GM19372 (cell line): Measurements from ENCODE around the gene NSUN2.
"Not testable (repeated sequence)": the region's sequence is repeated elsewhere in the genome, so short reads cannot be mapped to it uniquely, and the experiment has no call there.

Source experiments
- ATAC-seq: cut with Tn5 transposase; IDR thresholded peaks from one replicate; pipeline ENCODE4 v1.9.1; 2021; ENCODE audit warnings: mild to moderate bottlenecking, low read depth, moderate library complexity; ENCODE audit not compliant: unreplicated experiment

Gene NSUN2

DNA sequence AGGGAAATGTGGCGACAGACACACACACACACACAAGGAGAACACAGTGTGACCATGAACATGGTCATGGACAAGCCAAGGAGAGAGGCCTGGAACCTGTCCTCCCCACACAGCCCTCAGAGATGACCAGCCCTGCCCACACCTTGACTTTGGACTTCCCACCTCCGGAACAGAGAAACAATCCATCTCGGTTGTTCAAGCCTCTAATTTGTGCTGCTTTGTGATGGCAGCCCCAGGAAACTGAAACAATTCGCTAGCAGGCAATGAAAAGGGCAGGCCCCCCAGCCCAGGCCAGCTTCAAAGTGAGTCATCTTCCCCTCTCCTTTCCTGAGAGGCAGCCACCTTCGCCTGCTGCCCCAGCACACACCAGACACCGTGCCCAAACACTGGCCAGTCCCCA lies 47.7 kb downstream of the NSUN2 start:
- no peak for ATAC-seq

DNA sequence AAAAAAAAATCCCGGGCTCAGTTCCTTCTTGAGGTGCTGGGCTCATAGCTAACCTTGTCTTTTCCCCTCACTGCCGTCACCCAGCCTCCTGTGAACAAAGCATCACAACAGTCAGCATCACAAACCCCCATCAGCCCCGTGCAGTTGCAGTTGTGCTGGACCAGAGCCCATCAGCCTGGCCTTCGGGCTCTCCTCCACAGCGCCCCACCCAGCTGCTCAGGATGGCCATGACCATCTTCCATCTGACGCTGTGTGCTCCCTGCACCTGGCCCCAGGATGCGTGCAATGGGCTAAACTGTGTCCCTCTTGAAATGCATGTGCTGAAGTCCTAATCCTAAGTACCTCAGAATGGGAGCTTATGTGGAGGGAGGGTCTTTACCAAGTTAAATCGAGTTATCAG lies 48.1 kb downstream of the NSUN2 start:
- ATAC-seq = no peak

DNA sequence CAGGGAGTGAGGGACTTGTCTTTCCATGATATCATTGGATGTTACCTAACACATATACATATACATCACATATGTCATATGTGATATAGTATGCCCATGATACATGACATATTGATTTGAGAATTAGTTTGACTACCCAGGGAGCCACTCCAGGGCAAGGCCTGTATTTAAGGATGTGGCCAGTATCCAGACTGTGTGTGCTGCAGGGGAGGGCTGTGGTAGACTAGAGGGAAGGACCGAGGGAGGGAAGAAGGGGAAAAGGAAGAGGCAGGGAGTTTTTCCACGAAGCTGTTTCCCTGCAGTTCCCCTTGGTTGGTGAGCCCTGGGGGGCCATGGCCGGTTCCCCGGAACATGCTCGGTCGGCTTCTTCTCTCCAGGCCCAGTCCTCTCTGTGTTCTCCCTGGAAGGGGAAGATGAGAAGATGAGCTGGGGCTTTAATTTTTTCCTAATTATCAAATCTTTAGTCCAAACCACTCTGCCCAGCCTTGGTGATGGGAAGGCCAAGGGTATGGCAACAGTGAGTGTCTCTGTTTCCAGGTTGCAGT lies 48.7 kb downstream of the NSUN2 start:
- ATAC-seq = no peak

DNA sequence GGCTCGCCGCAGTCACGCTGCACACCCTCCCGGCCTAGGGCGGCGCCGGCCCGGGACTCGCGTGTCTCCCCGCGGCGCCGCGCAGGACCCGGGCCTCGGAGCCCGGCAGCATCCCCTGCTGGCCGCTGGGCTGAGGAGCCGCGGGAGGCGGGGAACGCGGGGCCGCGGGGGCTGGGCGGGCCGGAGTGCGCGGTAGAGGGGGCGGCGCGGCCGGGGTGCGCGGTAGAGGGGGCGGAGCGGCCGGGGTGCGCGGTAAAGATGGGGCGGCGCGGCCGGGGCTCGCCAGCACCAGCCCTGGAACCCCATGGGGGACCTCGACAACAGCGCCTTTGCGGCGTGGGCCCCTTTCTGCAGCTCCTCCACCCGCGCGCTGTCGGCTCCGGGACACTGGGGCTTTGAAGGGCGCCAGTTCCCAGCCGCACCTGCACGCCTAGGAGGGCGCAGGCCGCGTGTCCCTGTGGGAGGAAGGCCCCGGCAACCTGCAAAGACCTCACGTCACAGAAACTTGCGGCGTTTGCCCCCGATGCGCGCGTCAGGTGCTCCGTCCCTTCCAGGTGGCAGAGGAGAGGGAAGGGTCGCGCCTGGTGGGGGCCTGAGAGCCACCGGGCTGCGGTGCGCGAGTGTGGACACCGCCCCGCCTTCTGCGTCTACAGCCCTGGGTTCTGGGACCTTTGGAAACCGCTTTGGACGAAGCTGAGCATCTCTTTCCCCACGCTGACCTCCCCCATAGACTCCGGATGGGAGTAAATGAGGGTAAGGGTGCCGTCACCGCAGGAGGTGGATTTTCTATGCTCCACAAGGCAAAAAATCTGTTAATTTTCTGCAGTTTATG lies 49.6 kb downstream of the NSUN2 start:
- ATAC-seq = peak; percentile 70

DNA sequence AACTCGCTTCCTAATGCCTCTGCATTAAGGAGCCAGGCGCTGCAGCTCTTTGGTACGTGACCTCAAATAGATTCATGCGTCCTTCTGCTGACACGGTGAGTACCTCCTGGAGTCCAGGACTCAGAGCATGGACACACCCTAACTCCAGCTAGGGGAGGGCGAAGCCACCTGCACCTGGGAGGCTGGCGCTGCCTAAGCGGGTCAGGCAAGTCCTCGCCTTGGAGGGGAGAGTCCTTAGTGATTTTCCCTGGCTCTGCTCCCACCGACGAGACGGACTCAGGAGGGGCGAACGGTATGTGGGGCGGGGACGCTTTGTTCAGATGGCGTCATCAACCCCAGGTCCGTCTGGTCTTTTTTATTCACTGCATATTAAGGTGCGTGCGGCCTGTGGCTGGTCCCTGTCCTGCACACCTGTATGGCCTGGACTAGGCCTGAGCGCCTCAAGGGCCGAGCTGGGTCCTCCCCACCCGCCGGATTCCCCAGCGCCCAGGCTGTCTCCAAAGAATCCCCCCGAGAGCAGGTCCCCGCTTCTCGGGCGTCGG lies 50.3 kb downstream of the NSUN2 start:
- ATAC-seq = peak; percentile 41

DNA sequence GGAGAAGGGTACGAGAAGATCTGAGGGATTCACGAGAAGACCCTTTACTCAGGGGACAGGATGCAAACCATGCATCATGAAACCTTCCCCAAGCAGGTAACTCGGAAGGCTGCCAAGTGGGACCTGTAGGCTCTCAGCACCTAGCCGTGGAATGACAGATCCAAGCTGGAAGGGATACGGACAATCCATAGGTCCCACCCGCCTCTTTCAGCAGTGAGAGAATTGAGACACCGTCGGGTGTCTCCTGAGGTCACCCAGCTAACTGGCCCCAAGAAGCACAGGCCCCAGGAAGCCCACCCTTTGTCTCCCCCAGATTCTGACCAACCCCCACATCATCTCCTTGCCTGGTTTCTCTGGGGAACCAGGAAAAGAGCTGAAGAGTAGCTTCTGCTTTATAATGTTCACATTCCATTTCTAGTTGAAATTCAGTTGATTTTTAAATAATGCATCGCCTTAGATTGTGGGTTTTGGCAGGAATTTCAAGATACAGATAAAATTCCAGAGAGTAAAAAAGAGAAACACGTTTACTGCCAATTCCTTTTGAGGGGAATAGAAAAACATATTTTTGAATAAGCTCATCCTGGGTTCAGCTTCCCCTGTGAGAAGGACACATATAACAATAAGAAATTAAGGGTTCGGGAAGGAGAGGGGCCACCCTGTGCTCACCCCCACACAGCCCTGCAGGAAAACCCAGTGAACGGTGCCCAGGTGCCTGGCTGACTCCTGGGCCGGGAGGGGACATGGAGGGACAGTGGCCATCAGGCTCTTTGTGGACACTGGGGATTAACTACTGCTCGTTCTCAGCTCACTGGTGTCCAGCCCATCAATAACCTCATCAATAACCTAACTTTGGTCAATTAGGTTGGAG lies 51.1 kb downstream of the NSUN2 start:
- no peak for ATAC-seq

DNA sequence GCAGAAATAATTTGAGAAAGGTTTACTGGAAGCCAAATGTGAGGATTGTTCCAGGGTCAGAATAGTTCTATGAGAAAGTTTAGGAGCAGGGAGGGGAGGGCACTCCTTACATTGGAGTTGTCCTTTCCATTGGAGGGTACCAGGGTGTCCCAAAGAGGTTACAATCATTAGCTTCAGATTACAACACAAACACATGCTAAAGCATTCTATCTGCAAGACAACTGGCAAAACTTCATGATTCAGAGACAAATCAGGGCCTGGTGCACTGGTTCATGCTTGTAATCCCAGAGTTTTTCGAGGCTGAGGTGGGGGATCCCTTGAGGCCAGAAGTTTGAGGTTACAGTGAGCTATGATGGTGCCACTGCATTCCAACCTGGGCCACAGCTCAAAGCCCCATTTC lies 51.8 kb downstream of the NSUN2 start:
- ATAC-seq = no peak

DNA sequence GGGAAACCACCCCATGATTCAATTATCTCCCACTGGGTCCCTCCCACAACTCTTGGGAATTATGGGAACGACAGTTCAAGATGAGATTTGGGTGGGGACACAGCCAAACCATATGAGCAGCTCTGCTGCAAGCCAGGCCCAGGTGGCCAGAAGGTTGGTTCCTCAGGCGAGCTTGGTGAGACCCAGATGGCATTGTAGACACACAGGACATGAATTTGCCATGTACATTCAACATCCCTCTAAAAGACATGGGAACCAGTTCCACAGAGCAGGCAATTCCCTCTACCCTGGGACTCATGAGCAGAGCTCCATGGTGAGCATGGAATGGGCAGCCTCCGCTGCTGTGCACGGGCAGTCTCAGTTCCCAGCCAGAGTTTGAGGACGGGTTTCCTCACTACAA lies 53.3 kb downstream of the NSUN2 start:
- ATAC-seq = no peak

DNA sequence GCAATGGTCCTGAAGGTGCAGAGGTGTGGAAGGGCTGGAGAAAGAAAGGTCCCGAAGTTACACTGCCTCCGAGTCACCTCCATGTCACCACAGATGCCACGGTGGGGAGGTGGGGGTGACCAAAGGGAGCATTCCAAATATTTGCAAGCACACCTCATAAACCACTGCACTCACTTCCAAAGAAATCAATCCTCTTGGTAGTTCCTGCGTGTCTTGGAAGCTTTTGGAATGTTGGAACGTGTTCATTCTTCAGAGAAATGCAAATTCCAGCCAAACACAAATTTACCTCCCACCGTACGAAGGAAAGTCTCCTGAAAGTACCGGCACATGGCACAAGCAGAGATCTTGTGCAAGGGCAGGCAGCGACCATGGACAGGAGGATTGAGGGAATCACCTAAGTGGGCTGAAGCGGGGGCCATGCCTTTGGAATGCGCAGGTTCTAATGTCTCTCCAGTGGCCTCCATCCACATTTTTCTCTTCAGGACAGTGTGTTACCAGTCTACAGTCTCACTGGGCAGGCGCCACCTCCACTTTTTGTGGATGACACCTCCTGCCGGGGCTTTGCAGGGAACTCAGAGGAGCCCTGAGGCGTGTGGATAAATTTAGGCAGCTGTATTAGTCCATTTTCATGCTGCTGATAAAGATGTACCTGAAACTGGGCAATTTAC lies 54.0 kb downstream of the NSUN2 start:
- no peak for ATAC-seq

DNA sequence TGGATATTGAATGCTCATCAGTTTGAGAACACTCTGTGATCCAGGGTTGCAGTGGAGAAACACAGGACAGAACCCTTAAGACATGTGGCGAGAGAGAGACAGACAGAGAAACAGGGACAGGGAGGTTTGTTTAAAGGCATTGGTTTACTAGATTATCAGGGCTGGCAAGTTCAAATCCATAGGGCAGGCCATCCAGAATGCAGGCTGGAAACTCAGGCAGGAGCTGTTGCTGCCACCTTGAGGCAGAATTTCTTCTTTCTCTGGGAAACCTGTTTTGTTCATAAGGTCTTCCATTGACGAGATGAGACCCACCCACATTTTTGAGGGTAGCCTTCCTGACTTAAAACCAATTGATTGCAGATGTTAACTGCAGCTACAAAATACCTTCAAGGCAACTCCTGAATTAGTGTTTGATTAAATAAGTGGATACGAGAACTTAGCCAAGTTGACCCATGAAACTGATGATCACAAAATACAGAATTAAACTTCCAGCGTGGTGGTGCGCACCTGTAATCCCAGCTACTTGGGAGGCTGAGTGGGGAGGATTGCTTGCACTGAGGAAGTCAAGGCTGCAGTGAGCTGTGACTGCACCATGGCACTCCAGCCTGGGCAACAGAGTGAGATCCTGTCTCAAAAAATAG lies 55.9 kb downstream of the NSUN2 start:
- no peak for ATAC-seq

DNA sequence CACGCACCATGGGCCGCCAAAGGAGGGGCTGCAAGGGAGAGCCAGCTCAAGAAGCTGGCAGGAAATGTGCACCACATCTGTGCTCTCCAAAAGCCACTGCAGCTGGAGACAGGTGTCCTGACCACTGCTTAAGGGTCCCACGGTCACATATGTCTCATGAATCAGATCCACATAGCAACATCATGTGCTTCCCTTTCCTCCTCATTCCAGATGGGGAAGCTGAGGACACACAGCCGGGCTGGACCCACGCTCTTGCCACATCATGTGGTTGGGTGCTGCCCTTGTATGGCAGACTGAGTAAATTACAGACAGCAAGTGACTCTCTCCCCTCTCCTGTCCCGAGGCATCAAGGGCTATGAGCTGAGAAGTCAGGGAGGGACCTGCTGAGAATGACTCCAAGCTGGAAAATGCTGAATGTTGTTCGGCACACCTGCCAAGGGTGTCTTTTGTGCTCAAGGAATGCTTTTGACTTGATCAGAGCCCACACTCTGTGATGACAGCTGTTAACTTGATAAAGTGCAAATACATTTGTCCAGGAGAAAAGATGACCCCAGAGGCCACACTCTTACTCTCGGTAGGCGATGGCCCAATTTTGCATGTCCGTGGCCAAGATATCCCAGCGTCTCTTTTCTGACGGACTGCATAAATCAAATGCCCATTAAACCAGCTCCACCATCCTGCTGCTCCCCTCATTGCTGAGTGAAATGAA lies 58.2 kb downstream of the NSUN2 start:
- ATAC-seq = no peak

DNA sequence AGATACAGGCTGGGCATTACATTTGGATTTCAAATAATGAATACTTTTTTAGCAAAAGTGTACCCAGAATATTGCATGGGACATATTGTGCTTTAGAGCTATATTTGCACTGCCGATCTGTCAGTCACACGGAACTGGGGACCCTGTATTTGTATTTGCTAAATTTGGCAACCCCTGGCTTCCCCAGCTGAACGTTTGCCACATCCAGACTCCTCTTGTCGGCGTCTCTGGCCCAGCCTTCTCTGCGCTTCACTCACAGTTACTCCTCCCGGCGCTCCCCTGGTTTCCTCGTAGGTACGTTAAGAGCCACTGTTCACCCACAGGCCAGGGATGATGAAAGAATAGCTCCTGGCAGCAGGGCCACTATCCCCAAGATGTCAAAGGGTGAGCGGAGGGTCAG lies 58.7 kb downstream of the NSUN2 start:
- no peak for ATAC-seq

DNA sequence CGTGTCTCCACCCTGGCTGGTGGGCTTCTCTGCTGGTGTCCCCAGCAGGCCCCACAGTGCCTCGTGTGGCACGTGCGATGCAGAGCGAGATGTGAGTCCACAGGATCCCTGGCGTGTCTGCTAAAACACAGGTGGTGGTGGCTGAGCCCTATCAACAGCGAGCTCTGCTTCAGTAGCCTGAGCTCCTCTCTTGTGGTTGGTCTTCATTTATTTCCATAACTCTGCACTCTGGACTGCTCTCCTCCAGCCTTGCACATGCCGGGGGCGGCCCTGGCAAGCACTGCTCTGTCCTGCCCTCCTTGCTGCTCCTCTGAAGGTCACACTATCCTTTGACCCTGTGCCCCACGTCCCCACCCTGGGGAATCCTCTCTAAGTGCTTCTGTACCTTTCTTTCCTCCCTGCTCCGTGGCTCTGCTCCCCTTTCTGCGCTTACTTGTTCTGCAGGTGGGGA lies 59.2 kb downstream of the NSUN2 start:
- ATAC-seq = no peak

DNA sequence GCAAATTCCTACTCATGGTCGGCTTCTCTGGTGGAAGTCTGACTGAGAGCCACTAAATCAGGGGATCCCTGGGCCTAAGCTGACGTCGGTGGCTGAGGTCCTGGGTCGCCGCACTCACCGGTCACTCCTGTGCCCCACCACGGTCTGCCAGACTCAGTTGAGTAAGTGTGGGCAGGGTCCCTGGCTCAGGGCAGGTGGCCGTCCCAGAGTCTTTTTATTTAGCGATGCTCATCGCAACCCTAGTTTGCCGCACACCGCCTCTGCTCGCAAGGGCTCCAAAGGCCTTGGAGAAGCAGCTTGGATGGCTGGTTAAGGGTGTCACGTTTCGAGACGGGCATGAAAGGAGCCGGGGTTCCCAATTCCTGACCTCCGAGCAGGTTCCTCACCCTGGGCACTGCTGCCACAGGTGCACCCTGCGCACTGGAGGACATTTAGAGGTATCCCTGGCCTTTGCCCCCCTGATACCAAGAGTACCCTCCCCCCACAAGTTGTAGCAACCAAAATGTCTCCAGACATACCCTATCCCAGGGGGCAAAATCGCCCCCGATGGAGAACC lies 59.9 kb downstream of the NSUN2 start:
- ATAC-seq = no peak

DNA sequence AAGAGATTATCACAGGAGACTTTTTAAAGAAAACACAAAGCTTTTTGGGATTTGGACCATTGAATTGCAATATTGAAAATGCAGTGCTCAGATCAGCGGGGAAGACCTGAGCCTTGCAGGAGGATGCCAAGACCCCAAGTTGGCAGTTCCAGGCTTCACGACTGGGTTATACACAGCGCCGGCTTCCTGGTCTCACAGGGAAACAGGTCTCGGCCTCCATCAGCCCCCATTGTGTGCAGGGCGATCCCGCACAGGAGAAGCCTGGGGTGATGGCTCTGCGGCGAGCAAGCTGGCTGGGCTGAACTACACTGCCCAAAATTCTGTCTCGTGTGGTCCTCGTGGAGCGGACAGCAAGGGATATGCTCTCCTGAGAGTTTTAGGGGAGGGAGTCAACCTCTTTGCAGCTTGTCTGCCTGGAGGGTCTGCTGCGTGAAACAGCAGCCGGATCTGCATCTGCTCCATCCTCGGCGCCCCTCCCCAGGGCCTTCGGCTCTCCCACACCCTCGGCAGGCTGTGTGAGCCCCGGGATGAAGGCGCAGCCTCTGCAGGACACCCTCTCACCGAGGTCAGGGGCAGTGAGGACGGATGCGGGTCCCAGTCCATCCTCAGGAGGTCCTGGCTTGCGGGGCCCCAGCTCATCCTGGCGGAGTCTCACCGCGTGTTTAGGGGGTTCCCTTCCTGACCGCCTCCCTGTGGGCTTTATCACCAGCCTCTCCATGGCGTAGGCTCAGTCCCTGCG lies 60.6 kb downstream of the NSUN2 start:
- no peak for ATAC-seq

DNA sequence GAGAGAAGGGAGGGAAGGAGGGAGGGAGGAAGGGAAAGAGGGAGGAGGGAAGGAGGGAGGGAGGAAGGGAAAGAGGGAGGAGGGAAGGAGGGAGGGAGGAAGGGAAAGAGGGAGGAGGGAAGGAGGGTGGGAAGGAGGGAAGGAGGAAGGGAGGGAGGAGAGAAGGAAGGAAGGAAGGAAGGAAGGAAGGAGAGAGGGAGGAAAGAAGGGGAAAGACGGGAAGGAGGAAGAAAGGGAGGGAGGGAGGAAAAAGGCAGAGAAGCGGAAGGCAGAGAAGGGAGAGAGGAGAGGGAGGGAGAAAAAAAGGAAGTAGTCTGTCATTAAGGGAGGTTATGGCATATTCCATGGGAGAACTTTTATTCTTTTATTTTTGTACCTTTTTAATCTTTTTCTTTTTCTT lies 61.2 kb downstream of the NSUN2 start:
- not testable (repeated sequence) for ATAC-seq

DNA sequence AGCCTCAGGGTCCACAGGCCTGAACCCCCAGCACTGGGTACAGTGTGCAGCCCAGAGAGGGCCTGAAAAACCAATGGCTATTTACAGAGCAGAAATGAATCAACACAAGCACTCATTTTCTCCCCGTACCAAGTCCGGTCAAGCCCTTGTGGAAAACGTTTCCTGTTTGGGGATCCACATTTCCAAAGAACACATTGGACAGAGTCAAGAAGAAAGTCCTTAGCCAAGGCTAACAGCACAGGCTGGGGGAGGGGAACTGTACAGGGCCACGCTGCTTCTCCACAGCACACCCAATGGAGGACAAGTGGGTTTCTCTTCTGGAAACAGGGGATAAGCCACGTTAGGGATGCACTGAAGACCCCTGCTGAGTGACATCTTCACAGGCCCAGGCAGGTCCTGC lies 62.3 kb downstream of the NSUN2 start:
- ATAC-seq = no peak

DNA sequence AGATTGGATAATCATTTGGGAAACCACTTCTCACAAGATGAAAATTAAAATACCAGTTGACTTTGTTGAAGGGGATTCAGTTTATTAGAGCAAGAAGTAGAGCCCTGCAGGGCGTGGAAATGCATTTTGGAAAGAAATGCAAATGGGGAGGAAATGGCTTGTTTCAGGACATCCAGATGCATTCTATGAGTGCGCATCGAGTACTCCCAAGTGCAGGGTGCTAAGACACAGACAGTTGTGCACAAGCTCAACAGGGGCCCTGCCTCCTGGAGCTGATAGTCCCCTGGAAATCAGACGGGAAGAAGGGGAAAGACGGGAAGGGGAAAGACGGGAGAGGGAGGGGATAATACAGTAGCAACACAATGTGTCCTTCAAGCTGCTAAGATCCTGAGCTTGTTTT lies 64.0 kb downstream of the NSUN2 start:
- ATAC-seq = no peak

DNA sequence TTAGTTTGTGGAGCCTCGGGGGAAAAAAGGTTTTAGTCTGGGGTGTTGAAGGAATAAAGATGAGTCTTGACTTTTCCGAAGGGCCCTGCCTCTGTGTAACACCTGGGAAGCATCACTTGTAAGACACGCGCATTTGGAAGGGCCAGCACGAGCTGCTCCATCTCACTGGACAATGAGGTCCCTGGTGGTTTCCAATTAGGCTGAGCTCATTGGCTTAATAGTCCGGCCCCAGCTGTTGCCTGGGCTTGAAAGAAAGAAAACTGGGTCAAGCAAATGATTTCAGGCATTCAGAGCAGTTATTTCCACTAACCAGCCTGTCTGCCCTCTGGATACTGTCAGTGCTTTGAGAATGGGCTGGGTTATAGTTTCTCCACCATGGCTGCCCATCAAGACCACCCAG lies 64.5 kb downstream of the NSUN2 start:
- ATAC-seq = no peak
